ENCODE measurements around the gene MACROD1. TPM values are rescaled to one million over a fixed set of nuclear protein-coding genes. Genes with fewer than 3 reads are reported as not detected.
A peak's percentile ranks its signal among the peaks of the same experiment; 100 is the strongest.

MACROD1 gene
- total and polyA plus RNA-seq, 9 of the 15 experiments (the other 6 are each of a cell fraction or from before 2014, with no cell fraction given), result 1.1 to 60.0 (median 26.4) TPM

DNA sequence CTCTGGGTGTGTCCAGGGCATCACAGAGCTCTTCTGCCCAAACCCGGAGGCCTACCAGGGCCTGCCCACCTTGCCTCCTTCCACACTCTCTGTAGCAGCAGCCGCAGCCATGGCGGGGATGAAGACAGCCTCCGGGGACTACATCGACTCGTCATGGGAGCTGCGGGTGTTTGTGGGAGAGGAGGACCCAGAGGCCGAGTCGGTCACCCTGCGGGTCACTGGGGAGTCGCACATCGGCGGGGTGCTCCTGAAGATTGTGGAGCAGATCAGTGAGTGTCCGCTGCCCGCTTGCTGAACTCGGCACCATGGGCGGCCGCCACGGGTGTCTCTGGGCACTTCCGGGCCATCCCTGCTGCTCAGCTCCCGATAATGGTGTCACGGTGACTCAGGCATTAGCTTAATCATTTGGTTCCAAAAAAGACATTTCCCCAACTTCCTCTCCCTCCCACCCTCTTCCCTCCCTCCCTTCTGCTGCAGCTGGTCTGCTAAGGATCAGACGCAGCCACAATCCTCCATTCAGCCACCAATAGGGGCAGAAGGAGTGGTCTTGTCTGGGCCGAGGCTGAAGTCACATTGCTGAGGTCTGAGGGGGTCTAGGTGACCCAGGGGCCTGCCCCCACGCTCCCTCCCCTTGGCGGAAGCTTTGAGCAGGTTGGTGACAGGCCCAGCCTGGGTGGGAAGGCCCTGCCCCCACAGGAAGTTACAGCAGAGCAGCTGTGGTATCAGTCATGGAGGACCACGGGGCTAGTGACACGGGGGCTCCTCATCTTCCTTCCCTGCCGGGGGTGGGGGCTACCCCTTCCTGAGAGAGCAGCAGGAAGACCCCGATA lies 41.6 kb upstream of the MACROD1 start (continued):
- TF ChIP-seq PTRF (tag; IDR thresholded peaks at IDR 0.05) (no peak), ZNF589 (CRISPR knock-in tag; IDR thresholded peaks at IDR 0.05; ENCODE audit: low read depth) (peak; percentile 79; the same call in 1 of the 2 replicates), RAD51 (IDR thresholded peaks at IDR 0.05; ENCODE audit: borderline replicate concordance, low read depth) (peak; percentile 27; the same call in 1 of the 2 replicates), RBM17 (IDR thresholded peaks at IDR 0.05; ENCODE audit: borderline replicate concordance, low read depth, low read length) (no peak), SMAD4 (CRISPR knock-in tag; conservative IDR thresholded peaks at IDR 0.05) (peak; percentile 67), EP300 (IDR thresholded peaks at IDR 0.05; ENCODE audit: low read length) (peak; percentile 76; the same call in 1 of the 2 replicates), HDAC3 (IDR thresholded peaks at IDR 0.05; ENCODE audit: borderline replicate concordance, partially characterized antibody) (no peak), NR3C1 (CRISPR knock-in tag; IDR thresholded peaks at IDR 0.05) (no peak), FOXJ3 (CRISPR knock-in tag; IDR thresholded peaks at IDR 0.05) (no peak), POLR2G (IDR thresholded peaks at IDR 0.05; ENCODE audit: low read depth, low read length) (peak; percentile 78), ZNF408 (CRISPR knock-in tag; IDR thresholded peaks at IDR 0.05; ENCODE audit: low read depth) (no peak), RBFOX2 (IDR thresholded peaks at IDR 0.05; ENCODE audit: low read depth, low read length) (peak; percentile 86), EGR1 (conservative IDR thresholded peaks at IDR 0.05) (peak; percentile 56), RBM22 (IDR thresholded peaks at IDR 0.05; ENCODE audit: low read depth, low read length, poor library complexity, severe bottlenecking) (no peak), ELF1 (tag; IDR thresholded peaks at IDR 0.05) (peak; percentile 89), NFE2L1 (tag; IDR thresholded peaks at IDR 0.05; ENCODE audit: borderline replicate concordance, low read depth) (no peak; the same call in 1 of the 2 replicates), DPF2 (IDR thresholded peaks at IDR 0.05) (peak; percentile 86), NEUROD1 (IDR thresholded peaks at IDR 0.05; ENCODE audit: borderline replicate concordance, low read depth, low read length, partially characterized antibody) (peak; percentile 35)
- TF ChIP-seq, protein P1, sequence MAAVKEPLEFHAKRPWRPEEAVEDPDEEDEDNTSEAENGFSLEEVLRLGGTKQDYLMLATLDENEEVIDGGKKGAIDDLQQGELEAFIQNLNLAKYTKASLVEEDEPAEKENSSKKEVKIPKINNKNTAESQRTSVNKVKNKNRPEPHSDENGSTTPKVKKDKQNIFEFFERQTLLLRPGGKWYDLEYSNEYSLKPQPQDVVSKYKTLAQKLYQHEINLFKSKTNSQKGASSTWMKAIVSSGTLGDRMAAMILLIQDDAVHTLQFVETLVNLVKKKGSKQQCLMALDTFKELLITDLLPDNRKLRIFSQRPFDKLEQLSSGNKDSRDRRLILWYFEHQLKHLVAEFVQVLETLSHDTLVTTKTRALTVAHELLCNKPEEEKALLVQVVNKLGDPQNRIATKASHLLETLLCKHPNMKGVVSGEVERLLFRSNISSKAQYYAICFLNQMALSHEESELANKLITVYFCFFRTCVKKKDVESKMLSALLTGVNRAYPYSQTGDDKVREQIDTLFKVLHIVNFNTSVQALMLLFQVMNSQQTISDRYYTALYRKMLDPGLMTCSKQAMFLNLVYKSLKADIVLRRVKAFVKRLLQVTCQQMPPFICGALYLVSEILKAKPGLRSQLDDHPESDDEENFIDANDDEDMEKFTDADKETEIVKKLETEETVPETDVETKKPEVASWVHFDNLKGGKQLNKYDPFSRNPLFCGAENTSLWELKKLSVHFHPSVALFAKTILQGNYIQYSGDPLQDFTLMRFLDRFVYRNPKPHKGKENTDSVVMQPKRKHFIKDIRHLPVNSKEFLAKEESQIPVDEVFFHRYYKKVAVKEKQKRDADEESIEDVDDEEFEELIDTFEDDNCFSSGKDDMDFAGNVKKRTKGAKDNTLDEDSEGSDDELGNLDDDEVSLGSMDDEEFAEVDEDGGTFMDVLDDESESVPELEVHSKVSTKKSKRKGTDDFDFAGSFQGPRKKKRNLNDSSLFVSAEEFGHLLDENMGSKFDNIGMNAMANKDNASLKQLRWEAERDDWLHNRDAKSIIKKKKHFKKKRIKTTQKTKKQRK (IDR thresholded peaks at IDR 0.05; ENCODE audit: borderline replicate concordance, low read depth, low read length), result no peak
- TF ChIP-seq, protein P2, sequence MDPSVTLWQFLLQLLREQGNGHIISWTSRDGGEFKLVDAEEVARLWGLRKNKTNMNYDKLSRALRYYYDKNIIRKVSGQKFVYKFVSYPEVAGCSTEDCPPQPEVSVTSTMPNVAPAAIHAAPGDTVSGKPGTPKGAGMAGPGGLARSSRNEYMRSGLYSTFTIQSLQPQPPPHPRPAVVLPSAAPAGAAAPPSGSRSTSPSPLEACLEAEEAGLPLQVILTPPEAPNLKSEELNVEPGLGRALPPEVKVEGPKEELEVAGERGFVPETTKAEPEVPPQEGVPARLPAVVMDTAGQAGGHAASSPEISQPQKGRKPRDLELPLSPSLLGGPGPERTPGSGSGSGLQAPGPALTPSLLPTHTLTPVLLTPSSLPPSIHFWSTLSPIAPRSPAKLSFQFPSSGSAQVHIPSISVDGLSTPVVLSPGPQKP (CRISPR knock-in tag; IDR thresholded peaks at IDR 0.05), result no peak
- TF ChIP-seq, protein P3, sequence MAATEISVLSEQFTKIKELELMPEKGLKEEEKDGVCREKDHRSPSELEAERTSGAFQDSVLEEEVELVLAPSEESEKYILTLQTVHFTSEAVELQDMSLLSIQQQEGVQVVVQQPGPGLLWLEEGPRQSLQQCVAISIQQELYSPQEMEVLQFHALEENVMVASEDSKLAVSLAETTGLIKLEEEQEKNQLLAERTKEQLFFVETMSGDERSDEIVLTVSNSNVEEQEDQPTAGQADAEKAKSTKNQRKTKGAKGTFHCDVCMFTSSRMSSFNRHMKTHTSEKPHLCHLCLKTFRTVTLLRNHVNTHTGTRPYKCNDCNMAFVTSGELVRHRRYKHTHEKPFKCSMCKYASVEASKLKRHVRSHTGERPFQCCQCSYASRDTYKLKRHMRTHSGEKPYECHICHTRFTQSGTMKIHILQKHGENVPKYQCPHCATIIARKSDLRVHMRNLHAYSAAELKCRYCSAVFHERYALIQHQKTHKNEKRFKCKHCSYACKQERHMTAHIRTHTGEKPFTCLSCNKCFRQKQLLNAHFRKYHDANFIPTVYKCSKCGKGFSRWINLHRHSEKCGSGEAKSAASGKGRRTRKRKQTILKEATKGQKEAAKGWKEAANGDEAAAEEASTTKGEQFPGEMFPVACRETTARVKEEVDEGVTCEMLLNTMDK (IDR thresholded peaks at IDR 0.05; ENCODE audit: borderline replicate concordance, insufficient read depth, low read depth, low read length, poor library complexity, severe bottlenecking), result no peak
